Left ventricle myocardium inferior (tissue), 1 donor: ENCODE data around the gene TPM4. TPM values are rescaled to one million over a fixed set of nuclear protein-coding genes. Genes with fewer than 3 reads are reported as not detected.
A peak's percentile ranks its signal among the peaks of the same experiment; 100 is the strongest.

Experiments
- DNase-seq: peaks from one replicate; pipeline ENCODE4 v3.0.0-alpha.2; 2020
- H3K27ac ChIP-seq: fragments of 200-600 bp; replicated peaks from 2 replicates; pipeline ENCODE4 v1.8.0; 2021
- H3K27me3 ChIP-seq: fragments of 200-600 bp; 2 replicates; pipeline ENCODE4 v1.8.0; 2021; ENCODE audit warnings: low read depth
- H3K36me3 ChIP-seq: fragments of 200-600 bp; 2 replicates; pipeline ENCODE4 v1.8.0; 2021
- H3K4me1 ChIP-seq: fragments of 200-600 bp; 2 replicates; pipeline ENCODE4 v1.8.0; 2021
- H3K4me3 ChIP-seq: fragments of 200-600 bp; 2 replicates; pipeline ENCODE4 v1.8.0; 2021; ENCODE audit warnings: mild to moderate bottlenecking, moderate library complexity
- H3K9me3 ChIP-seq: fragments of 200-600 bp; replicated peaks from 2 replicates; pipeline ENCODE4 v1.8.0; 2021
- CTCF ChIP-seq: fragments of 200-600 bp; IDR thresholded peaks from 2 replicates; pipeline ENCODE4 v1.8.0; 2021; ENCODE audit warnings: antibody characterized with exemption, mild to moderate bottlenecking, borderline replicate concordance
- intact Hi-C: fragments of 100-400 bp; cut with micrococcal nuclease; formaldehyde crosslinking; loops from one replicate; pipeline ENCODE4 v1.11.0; 2022
- total RNA-seq: library from RNA; stranded (reverse); fragmentation: NEBNext Ultra II Directional; extraction: Animal tissue kit (Norgen Biotek cat#: 25700); gene quantifications from one replicate; pipeline ENCODE4 v1.2.1, GENCODE V29; 2021
- donor health status: DM: no; HTN: yes; CAD: no; lungs with severe emphysema.

TPM4 gene
- total RNA-seq, 1 donor from 2014 or later = 69.6 TPM

GRCh38 chr19:16067205-16067938 is 8.9 kb upstream of the TPM4 start:
- peaks cover 40% of the 10 kb centered on the region for H3K4me1 ChIP-seq
- H3K27ac ChIP-seq = peak overlapping the region; percentile 58
- no peak for TF ChIP-seq CTCF
- DNase-seq = no peak
- intact Hi-C loops = no loop called here
- peaks cover 5% of the 10 kb centered on the region for H3K9me3 ChIP-seq
- peak overlapping the region; percentile 27 for H3K4me3 ChIP-seq
- no peaks in the 10 kb centered on the region for H3K27me3 ChIP-seq
- H3K36me3 ChIP-seq = no peaks in the 10 kb centered on the region

DNA sequence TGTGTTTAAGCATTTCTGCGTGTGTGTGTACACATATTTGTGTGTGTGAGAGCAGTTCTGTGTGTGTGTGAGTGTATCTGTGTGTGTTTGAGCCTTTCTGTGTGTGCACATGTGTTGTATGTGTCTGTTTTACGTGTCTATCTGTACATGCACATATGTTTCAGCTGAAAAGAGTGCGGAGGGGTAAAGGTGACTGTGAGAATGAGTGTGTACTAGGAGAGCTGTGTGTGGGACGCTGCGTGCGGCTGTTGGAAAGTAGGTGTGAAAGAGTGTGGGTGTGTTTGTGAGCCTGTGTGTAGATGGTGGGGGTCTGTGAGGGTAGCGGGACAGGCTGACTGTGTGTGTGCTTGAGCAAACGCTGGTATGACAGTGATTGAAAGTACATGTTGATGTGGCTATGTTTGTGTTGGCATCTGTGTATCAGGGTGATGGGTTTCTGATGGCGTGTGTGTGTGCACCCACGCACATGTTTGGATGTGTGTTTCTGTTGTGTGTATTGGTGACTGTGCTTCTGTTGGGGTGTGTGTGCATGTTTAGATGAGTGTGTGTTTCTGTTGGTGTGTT is 7.5 kb upstream of the TPM4 start:
- peak overlapping the region; percentile 27 for H3K4me3 ChIP-seq
- H3K36me3 ChIP-seq = no peaks in the 10 kb centered on the region
- H3K27ac ChIP-seq = no peak overlapping the region
- DNase-seq = no peak
- no peaks in the 10 kb centered on the region for H3K9me3 ChIP-seq
- intact Hi-C loops = no loop called here
- no peaks in the 10 kb centered on the region for H3K27me3 ChIP-seq
- no peak for TF ChIP-seq CTCF
- peaks cover 40% of the 10 kb centered on the region for H3K4me1 ChIP-seq

DNA sequence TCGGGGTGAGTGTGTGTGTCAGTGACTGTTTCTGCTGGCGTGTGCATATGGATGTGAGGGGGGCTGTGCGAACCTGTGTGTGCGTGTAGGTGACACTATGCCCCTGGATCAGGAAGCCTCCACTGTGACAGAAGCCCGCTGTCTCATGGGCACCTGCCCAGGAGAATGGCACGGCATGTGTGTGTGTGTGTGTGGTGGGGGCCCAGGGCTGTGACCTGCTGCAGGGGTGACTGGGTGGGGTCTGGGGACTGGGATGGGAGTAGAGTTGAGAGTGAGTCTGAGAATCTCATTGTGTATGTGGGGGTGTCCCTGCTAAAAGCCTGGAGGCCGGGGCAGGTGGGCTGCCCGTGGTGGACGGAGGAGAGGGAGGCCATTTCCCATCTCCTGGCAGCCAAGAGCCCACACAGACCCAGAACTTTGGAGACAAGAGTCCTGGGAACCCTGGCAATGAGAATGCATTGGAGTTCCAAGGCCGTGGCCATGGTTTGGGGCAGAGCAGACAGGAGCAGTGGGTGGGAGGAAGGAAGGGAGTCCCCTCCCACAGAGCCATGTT is 6.4 kb upstream of the TPM4 start:
- DNase-seq = no peak
- TF ChIP-seq CTCF = no peak
- peak overlapping the region; percentile 83 for H3K27ac ChIP-seq
- H3K9me3 ChIP-seq = no peaks in the 10 kb centered on the region
- H3K4me3 ChIP-seq = peak overlapping the region; percentile 11
- H3K27me3 ChIP-seq = no peaks in the 10 kb centered on the region
- intact Hi-C loops = no loop called here
- peaks cover 40% of the 10 kb centered on the region for H3K4me1 ChIP-seq
- no peaks in the 10 kb centered on the region for H3K36me3 ChIP-seq

GRCh38 chr19:16070366-16070990 is 5.8 kb upstream of the TPM4 start:
- H3K4me3 ChIP-seq = peak overlapping the region; percentile 11
- TF ChIP-seq CTCF = no peak
- H3K4me1 ChIP-seq = peaks cover 45% of the 10 kb centered on the region
- peak overlapping the region; percentile 83 for H3K27ac ChIP-seq
- no peaks in the 10 kb centered on the region for H3K9me3 ChIP-seq
- peak; percentile 46 for DNase-seq
- intact Hi-C loops = no loop called here
- H3K36me3 ChIP-seq = no peaks in the 10 kb centered on the region
- no peaks in the 10 kb centered on the region for H3K27me3 ChIP-seq

GRCh38 chr19:16071072-16071691 is 5.1 kb upstream of the TPM4 start:
- intact Hi-C loops = no loop called here
- no peaks in the 10 kb centered on the region for H3K36me3 ChIP-seq
- no peak overlapping the region for H3K4me3 ChIP-seq
- H3K27me3 ChIP-seq = no peaks in the 10 kb centered on the region
- H3K9me3 ChIP-seq = no peaks in the 10 kb centered on the region
- H3K27ac ChIP-seq = peak overlapping the region; percentile 83
- TF ChIP-seq CTCF = no peak
- peaks cover 51% of the 10 kb centered on the region for H3K4me1 ChIP-seq
- no peak for DNase-seq
